GM12864 (cell line): ENCODE data around the gene GSDMA.

Source experiments
- DNase-seq: peaks from one replicate; pipeline ENCODE4 v3.0.0-alpha.2; 2011; ENCODE audit warnings: low read depth
- H3K4me3 ChIP-seq: 2 replicates; pipeline ENCODE4 v1.5.1; 2011; ENCODE audit warnings: mild to moderate bottlenecking, low read depth, low read length, control low read depth
- TF ChIP-seq, protein P1 (sequence below): IDR thresholded peaks from 2 replicates; pipeline ENCODE4 v1.5.1; 2011; ENCODE audit warnings: low read depth, mild to moderate bottlenecking, moderate library complexity, low read length, control low read depth, inconsistent platforms; ENCODE audit errors: missing control alignments

Gene GSDMA

DNA sequence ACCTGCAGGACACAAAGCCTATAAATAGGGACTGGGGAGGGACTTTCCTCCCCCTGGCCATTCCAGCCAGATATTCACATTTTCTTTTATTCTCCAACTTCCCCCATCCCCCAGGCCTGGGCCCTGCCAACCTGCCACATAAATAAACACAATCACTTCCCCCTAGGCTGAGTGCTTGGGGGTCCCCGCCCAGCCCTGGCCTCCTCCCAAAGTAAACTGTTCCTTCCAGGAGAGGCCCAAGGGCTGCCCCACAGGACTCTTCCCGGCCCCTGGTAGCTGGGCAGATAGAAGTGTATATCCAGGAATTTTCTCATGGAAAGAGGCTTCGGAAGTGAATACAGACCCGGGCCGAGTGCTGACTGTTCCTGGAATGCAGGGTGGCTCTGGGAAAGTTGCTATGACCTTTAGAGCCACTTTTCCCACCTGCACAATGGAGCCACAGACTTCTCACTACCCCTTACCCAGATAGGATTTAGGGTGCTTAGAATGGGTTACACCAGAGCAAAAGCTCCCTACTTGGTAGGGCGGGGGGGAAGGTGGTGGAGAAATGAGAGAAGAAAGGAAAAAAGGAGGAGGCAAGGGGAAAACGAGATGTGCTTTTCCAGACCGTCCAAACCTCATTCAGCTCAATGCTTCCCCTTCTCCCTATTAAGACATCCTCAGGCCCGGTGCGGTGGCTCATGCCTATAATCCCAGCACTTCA is 60.9 kb downstream of the GSDMA start:
- TF ChIP-seq, protein P1, sequence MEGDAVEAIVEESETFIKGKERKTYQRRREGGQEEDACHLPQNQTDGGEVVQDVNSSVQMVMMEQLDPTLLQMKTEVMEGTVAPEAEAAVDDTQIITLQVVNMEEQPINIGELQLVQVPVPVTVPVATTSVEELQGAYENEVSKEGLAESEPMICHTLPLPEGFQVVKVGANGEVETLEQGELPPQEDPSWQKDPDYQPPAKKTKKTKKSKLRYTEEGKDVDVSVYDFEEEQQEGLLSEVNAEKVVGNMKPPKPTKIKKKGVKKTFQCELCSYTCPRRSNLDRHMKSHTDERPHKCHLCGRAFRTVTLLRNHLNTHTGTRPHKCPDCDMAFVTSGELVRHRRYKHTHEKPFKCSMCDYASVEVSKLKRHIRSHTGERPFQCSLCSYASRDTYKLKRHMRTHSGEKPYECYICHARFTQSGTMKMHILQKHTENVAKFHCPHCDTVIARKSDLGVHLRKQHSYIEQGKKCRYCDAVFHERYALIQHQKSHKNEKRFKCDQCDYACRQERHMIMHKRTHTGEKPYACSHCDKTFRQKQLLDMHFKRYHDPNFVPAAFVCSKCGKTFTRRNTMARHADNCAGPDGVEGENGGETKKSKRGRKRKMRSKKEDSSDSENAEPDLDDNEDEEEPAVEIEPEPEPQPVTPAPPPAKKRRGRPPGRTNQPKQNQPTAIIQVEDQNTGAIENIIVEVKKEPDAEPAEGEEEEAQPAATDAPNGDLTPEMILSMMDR, result no peak
- no peak for DNase-seq
- no peak overlapping the region for H3K4me3 ChIP-seq

DNA sequence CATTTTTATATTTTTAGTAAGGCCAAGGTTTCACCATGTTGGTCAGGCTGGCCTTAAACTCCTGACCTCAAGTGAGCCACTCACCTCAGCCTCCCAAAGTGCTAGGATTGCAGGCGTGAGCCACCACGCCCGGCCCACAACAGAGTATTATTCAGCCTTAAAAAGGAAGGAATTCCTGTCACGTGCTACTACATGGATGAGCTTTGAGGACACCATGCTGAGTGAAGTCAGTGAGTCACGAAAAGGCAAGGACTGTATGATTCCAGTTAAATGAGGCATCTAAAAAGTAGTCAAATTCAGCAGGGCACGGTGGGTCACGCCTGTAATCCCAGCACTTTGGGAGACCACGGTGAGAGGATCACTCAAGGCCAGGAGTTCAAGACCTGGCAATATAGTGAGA is 62.1 kb downstream of the GSDMA start:
- no peak overlapping the region for H3K4me3 ChIP-seq
- DNase-seq, result no peak
- TF ChIP-seq, protein P1, result no peak

DNA sequence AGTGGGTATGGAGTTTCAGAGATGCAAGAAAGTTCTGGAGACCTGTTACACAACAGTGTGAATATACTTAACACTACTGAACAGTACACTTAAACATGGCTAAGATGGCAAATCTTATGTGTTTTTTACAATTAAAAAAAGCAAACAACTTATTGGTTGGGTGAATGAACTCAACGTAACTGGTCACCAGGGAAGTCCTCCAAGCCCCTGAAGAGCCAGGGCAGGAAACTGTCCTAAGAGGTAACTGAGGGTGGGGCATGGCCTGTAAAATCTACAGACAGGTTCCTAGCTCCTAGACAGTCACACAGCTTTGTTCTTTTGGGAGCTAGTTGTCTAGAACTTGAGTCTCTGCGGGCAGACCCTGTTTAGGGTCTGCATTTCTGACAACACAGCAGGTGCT is 62.8 kb downstream of the GSDMA start:
- no peak overlapping the region for H3K4me3 ChIP-seq
- DNase-seq, result no peak
- TF ChIP-seq, protein P1, result no peak

DNA sequence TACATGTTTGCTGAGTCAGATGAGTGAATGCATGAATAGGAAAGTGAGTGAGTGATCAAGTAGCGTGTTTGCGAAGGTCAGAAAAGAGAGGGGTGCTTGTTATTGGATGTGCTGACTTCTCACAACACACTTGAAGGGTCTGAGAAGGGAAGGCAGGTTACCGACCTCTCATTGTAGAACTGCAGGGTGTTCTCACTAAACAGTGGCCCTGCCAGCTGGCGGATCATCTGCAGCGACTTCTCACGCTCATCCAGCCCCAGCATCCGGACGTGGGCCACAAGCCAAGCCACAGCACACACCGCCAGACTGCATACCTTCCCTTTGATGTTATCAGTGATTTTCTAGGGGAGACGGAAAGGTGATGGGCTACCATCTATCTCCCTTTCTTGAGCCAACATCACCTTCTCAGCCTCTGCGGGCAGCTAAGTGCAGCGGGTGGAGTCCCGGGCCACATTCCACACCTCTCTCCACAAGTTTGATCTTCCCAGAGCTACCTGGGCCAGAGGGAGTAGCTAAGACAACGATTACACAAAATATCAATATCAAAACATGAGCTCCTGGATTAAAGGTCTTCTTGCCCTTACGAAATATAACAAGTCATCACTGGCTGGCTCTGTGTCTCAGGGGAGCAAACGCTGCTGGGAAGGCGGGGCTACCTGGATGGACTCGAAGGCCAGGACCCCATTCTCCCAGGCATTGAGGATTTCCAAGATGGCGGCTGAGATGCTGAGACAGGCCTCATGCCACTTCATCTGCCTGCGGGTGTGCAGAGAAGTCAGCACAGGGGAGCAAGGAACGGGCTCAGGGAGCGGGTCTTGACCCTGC is 63.4 kb downstream of the GSDMA start:
- no peak for DNase-seq
- TF ChIP-seq, protein P1, result no peak

DNA sequence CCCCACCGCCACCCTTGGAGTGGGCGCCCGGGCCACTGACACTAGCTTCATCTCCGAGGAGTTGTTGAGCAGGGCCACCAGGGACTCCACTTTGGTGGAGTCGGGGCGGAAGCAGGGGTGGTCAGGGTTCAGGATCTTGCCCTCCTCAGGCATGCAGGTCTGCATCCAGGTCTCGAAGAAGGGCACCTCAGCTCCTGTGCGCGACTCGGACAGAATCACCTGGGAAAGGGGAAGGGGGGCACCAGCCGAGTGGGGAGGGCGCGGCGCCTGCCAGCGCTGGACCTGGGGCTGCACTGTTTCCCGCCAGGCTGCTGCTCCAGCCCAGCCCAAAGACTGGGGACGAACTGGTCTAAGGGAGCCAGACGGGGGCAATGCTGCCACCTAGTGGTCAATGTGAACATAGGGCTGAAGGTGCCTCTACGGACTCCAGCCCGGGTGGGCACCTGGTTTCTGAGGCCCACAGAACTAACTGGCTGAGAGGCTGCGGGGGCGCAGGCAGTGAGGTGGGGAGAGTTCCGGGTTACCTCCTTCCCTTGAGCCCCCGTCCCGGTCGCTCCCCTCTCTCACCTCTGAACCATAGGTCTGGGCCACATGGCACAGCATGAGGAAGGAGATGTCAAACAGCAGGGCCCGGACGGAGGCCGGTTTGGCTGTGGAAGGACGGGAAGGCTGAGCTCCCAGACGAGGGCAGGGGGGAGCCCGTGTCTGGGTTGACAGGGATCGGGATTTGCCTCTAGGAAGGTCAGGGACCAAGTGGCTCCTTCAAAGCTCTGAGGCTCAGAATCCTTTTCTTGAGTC is 64.2 kb downstream of the GSDMA start:
- H3K4me3 ChIP-seq, result no peak overlapping the region
- peak; percentile 33 for DNase-seq
- TF ChIP-seq, protein P1, result peak; percentile 93

More for the DNA sequence above, 63.4 kb downstream of the GSDMA start:
- H3K4me3 ChIP-seq, result no peak overlapping the region
